GM19455 (cell line): Measurements from ENCODE around the gene RNF212B.
"Not testable (repeated sequence)": the region's sequence is repeated elsewhere in the genome, so short reads cannot be mapped to it uniquely, and the experiment has no call there.

Experiments used
- ATAC-seq: cut with Tn5 transposase; IDR thresholded peaks from one replicate; pipeline ENCODE4 v1.9.1; 2021; ENCODE audit not compliant: unreplicated experiment

RNF212B gene

DNA sequence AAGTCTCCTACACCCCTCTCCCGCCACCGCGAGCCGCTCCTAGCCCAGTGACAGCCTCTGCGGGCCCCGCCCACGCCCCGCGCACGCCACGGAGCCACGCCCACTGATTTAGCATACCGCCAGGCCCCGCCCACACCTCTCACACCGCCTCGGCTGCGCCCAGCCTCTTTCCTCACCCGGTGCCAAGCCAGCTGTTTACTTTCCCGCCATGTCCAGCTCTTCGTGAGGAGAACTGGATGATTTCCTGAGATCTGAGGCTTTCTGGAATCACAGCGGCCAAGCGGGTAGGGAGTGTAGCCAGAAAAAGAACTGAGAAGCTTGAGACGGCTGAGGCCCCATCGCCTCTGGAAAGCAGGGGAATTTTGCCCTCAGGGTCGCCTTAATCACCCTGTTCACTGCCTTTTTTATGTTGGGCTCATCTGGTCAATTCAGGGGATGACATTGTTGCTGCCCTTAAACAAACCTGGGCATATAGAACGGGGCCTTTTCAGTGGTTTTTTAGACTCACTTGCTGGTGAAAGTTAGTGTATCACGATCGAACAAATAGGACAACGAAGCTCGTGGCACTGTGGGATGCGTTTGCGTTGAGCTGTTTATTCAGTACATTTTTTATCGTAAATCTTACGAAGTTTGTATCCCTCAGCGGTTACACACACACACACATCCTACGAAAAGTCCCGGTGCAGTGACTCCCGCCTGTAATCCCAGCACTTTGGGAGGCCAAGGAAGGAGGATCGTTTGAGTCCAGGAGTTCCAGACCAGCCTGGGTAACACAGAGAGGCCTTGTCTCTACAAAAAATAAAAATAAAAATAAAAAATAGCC, at the start of gene RNF212B:
TSS of gene RNF212B (plus strand) at position 165 of the 823 bp plus-strand sequence. CDS start 2,410 bp downstream, outside the sequence.
- no peak for ATAC-seq

DNA sequence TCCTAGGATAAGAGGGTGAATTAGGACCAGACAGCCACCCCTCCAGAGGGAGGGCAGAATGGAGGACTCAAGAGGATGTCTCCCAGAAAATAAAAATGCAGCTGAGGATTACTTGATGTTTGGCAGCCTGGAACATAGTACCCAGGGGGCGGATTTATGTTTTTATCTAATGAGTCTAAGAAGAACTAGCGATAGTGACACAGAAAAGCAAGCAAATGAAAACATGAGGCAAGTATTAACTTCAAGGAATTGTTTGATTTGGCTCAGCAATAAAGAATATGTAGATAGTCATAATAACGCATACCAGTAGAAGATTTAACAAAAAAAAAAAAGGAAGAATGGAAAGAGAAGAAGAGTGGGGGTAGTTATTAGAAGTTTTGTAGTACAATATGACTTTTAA, 44.3 kb upstream of the RNF212B start:
- no peak for ATAC-seq

DNA sequence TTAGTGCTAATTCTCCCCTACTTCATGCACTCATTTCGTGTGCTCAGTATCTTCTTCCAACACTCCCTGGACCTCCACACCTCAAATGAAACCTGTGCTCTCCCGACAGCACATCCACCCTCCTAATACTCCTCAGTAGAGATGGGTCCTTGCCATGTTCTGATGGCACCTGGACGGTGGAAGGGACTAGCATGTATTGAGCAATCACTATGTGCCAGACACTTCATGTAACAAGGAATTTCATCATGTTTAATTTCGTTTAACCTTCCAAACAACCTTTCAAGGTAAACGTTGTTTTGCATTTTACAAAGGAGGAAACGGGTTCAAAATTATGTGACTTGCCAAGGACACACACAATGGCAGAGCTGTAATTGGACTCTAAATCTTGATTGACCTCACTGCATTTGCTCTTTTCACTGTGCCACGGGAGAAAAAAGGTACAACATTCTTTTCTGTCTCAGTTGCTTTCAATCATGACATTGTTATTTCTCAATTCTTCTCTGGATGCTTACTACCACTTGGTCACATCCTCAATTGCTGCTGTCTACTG, 42.1 kb upstream of the RNF212B start:
- ATAC-seq = no peak

DNA sequence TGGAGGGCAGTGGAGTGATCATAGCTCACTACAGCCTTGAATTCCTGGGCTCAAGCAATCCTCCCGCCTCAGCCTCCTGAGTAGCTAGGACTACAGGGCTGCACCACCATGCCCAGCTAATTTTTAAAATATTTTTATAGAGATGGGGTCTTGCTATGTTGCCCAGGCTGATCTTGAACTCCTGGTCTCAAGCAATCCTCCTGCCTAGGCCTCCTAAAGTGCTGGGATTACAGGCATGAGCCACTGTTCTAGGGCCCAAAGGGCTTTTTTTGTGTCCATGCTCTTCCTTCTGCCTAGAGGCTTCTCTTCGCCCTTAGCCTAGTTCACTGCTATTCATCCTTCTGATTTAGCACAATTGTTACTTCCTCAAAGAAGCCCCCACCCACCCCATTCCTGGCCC, 41.2 kb upstream of the RNF212B start:
- not testable (repeated sequence) for ATAC-seq

GRCh38 chr14:23199141-23199540, 38.6 kb upstream of the RNF212B start:
- not testable (repeated sequence) for ATAC-seq

DNA sequence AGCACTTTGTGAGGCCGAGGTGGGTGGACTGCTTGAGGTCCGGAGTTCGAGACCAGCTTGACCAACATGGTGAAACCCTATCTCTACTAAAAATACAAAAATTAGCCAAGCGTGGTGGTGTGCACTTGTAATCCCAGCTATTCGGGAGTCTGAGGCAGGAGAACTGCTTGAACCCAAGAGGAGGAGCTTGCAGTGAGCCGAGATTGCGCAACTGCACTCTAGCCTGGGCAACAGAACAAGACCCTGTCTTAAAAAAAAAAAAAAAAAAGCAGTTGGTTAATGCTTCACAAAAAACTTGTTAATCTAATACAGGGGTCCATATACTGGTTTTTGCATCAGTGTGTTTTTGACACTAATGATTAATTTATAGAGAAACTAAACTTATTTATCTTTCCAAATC, 35.7 kb upstream of the RNF212B start:
- ATAC-seq = no peak

GRCh38 chr14:23206422-23207145, 31.2 kb upstream of the RNF212B start:
- ATAC-seq = no peak

- ATAC-seq = no peak
Observed at GRCh38 chr14:23207146-23207540, 30.6 kb upstream of the RNF212B start.

GRCh38 chr14:23208324-23208723, 29.4 kb upstream of the RNF212B start:
- no peak for ATAC-seq

- no peak for ATAC-seq
Observed at GRCh38 chr14:23209651-23210423, 27.9 kb upstream of the RNF212B start.

- ATAC-seq = no peak
Observed at GRCh38 chr14:23215421-23215820, 22.3 kb upstream of the RNF212B start.

- no peak for ATAC-seq
Observed at GRCh38 chr14:23217032-23218020, 20.4 kb upstream of the RNF212B start.

DNA sequence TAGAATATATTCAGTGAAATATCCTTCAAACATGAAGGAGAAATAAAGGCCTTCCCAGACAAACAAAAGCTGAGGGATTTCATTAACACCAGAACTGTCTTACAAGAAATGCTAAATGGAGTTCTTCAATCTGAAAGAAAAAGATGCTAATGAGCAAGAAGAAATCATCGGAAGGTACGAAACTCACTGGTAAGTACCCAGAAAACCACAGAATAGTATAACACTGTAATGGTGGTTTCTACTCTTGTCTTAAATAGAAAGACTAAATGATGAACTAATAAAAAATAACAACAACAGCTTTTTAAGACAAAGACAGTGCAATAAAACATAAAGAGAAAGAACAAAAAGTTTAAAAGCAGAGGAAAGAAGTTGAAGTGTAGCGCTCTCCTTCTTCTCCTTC, 18.7 kb upstream of the RNF212B start:
- no peak for ATAC-seq

GRCh38 chr14:23224958-23225357, 12.8 kb upstream of the RNF212B start:
- ATAC-seq = not testable (repeated sequence)

GRCh38 chr14:23227566-23227965, 10.2 kb upstream of the RNF212B start:
- no peak for ATAC-seq

GRCh38 chr14:23228812-23229211, 8.9 kb upstream of the RNF212B start:
- no peak for ATAC-seq

DNA sequence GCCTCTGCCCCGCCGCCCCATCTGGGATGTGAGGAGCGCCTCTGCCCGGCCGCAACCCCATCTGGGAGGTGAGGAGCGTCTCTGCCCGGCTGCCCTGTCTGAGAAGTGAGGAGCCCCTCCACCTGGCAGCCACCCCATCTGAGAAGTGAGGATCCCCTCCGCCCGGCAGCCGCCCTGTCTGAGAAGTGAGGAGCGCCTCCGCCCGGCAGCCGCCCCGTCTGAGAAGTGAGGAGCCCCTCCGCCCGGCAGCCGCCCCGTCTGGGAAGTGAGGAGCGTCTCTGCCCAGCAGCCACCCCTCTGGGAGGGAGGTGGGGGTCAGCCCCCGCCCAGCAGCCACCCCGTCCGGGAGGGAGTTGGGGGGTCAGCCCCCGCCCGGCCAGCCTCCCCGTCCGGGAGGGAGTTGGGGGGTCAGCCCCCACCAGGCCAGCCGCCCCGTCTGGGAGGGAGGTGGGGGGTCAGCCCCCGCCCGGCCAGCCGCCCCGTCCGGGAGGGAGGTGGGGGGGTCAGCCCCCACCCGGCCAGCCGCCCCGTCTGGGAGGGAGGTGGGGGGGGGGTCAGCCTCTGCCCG, 5.4 kb upstream of the RNF212B start:
- ATAC-seq = not testable (repeated sequence)

DNA sequence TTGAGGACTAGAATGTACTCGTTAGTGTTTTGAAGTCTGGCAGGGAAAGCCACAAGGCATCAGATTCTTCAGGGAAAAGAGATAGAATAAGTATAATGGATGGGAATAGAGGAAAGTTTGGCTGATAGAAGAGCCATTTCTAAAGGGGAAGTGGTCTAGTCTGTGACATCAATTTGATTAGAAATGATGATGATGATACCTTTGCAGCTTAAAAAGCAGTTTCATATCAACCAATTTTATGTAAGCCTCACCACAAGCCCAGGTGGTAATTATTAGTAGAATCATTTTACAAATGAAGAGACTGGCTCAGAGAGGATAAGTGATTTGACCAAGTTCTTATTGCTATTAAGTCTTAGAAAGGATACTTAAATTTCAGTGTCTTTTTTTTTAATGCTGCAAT, 2.9 kb downstream of the RNF212B start:
- no peak for ATAC-seq

DNA sequence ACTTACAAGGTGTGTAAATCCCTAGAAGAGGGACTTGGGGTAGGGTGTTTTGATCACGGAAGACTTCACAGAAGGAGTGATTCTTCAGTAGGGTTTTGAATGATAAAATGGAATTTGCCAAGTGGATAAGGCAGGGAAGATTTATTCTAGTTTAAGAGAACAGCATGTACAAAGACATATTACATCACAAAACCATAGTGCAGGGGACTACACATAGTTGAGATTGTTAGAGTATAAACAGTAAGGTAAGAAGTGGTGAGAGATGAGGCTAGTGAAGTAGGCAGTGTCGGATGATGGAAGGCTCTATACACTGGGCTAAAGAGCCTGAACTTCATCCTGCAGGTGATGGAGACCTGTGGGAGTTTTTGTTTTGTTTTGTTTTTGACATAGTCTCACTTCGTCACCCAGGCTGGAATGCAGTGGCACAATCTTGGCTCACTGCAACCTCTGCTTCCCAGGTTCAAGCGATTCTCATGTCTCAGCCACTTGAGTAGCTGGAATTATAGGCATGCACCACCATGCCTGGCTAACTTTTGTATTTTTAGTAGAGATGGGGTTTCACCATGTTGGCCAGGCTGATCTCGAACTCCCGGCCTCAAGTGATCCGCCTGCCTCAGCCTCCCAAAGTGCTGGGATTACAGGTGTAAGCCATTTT, 3.5 kb downstream of the RNF212B start:
- not testable (repeated sequence) for ATAC-seq
